A549 (cell line): ENCODE results near the gene SYT4. TPM values are rescaled to one million over a fixed set of nuclear protein-coding genes. Genes with fewer than 3 reads are reported as not detected.

Source experiments
- ATAC-seq, 2 experiments: fragments of 200-7000 bp in 1 of 2; fragments of >200 bp in 1 of 2; cut with Nextera tagmentation in 1 of 2; cut with Tn5 transposase in 1 of 2; 3 replicates each; pipeline versions ENCODE4 v1.8.0 to v1.9.1; 2018 to 2020; ENCODE audit warnings: mild to moderate bottlenecking in 1 of 2, moderate library complexity in 1 of 2
- CTCF ChIA-PET: fragments of 300-600 bp; sonication (Branson Sonifier 250); formaldehyde crosslinking; extraction: SDS; loops from one replicate; lab custom pipeline; 2021; ENCODE audit warnings: antibody characterized with exemption, inconsistent platforms; lab: Yijun Ruan, JAX
- POLR2A ChIA-PET: fragments of 350-600 bp; formaldehyde crosslinking; extraction: SDS; loops from one replicate; lab custom pipeline; 2021; ENCODE audit warnings: antibody characterized with exemption, inconsistent platforms; lab: Yijun Ruan, JAX
- DNase-seq, 2 experiments: peaks; one replicate each; pipeline versions ENCODE4 v3.0.0 to v3.0.0-alpha.2; 2011 to 2016; ENCODE audit warnings: low read depth in 1 of 2, low spot score in 1 of 2
- FAIRE-seq: peaks from 2 replicates; lab custom pipeline; 2011; peaks lifted over from hg19 to GRCh38; lab: Jason Lieb, UNC
- H3K27ac ChIP-seq, 2 experiments: fragments of >200 bp; sonication (Bioruptor Twin); formaldehyde crosslinking; 3 replicates each; pipeline ENCODE4 v1.5.1; 2016 to 2017
- H3K4me1 ChIP-seq: fragments of >200 bp; sonication (Bioruptor Twin); formaldehyde crosslinking; 3 replicates; pipeline ENCODE4 v1.6.1; 2016
- H3K4me2 ChIP-seq: fragments of >200 bp; sonication (Bioruptor Twin); formaldehyde crosslinking; 3 replicates; pipeline ENCODE4 v1.6.1; 2016
- H3K4me3 ChIP-seq: fragments of >200 bp; sonication (Bioruptor Twin); formaldehyde crosslinking; 3 replicates; pipeline ENCODE4 v1.5.1; 2016
- H3K9me3 ChIP-seq: fragments of >200 bp; sonication (Bioruptor Twin); formaldehyde crosslinking; 3 replicates; pipeline ENCODE4 v1.6.1; 2016
- BHLHE40 ChIP-seq: IDR thresholded peaks from 2 replicates; pipeline ENCODE4 v1.6.1; 2012; ENCODE audit warnings: low read depth, low read length, inconsistent platforms
- CBX2 ChIP-seq: fragments of 200-600 bp; sonication (generic); IDR thresholded peaks from 2 replicates; pipeline ENCODE4 v1.6.1; 2016; ENCODE audit warnings: low read depth, mild to moderate bottlenecking, borderline replicate concordance
- CBX8 ChIP-seq: fragments of 200-600 bp; sonication (generic); IDR thresholded peaks from 2 replicates; pipeline ENCODE4 v1.6.1; 2016
- EHF ChIP-seq: fragments of 250-450 bp; sonication (Bioruptor Pico); IDR thresholded peaks from 2 replicates; pipeline ENCODE4 v1.5.0; 2020; ENCODE audit warnings: mild to moderate bottlenecking
- EP300 ChIP-seq, 2 experiments: fragments of >200 bp; sonication (Bioruptor Twin); formaldehyde crosslinking; IDR thresholded peaks; 2 replicates in 1 of 2; 3 replicates in 1 of 2; pipeline ENCODE4 v1.6.1; 2016 to 2017
- FOSB ChIP-seq: fragments of 250-450 bp; sonication (Bioruptor Pico); IDR thresholded peaks from 2 replicates; pipeline ENCODE4 v1.5.0; 2020; ENCODE audit warnings: mild to moderate bottlenecking, moderate library complexity
- FOSL2 ChIP-seq, 2 experiments: fragments of 450-650 bp in 1 of 2; fragments of >200 bp in 1 of 2; sonication (Bioruptor Twin) in 1 of 2; formaldehyde crosslinking; IDR thresholded peaks; 2 replicates each; pipeline versions ENCODE4 v1.5.0 to v1.6.1; 2016 to 2020; ENCODE audit warnings: mild to moderate bottlenecking in 1 of 2, moderate library complexity in 1 of 2
- GATA3 ChIP-seq: IDR thresholded peaks from 2 replicates; pipeline ENCODE4 v1.6.1; 2012; ENCODE audit warnings: borderline replicate concordance
- HDAC2 ChIP-seq: fragments of 200-600 bp; sonication (generic); IDR thresholded peaks from 2 replicates; pipeline ENCODE4 v1.6.1; 2016
- HEYL ChIP-seq: fragments of 250-450 bp; sonication (Bioruptor Pico); IDR thresholded peaks from 2 replicates; pipeline ENCODE4 v1.8.0; 2021; ENCODE audit warnings: mild to moderate bottlenecking, moderate library complexity
- HOXA7 ChIP-seq: fragments of 250-450 bp; sonication (Bioruptor Pico); IDR thresholded peaks from 2 replicates; pipeline ENCODE4 v1.5.0; 2020; ENCODE audit warnings: mild to moderate bottlenecking, moderate library complexity
- HOXB13 ChIP-seq: fragments of 250-450 bp; sonication (Bioruptor Pico); IDR thresholded peaks from 2 replicates; pipeline ENCODE4 v1.5.0; 2020; ENCODE audit warnings: low read depth, mild to moderate bottlenecking, moderate library complexity
- JUN ChIP-seq, 2 experiments: fragments of >200 bp; sonication (Bioruptor Twin); formaldehyde crosslinking; IDR thresholded peaks; 2 replicates in 1 of 2; 3 replicates in 1 of 2; pipeline ENCODE4 v1.6.1; 2016 to 2017
- KDM1A ChIP-seq: fragments of 200-600 bp; sonication (generic); IDR thresholded peaks from 2 replicates; pipeline ENCODE4 v1.6.1; 2016; ENCODE audit warnings: low read depth, mild to moderate bottlenecking
- MAFK ChIP-seq: fragments of 450-650 bp; IDR thresholded peaks from 2 replicates; pipeline ENCODE4 v1.6.1; 2014; ENCODE audit not compliant: partially characterized antibody
- NFE2L2 ChIP-seq: fragments of 150-350 bp; conservative IDR thresholded peaks from 2 replicates; pipeline ENCODE4 v1.6.1; 2014; ENCODE audit warnings: low read length
- NPAS2 ChIP-seq: fragments of 250-450 bp; sonication (Bioruptor Pico); IDR thresholded peaks from 2 replicates; pipeline ENCODE4 v1.8.0; 2022; ENCODE audit warnings: mild to moderate bottlenecking, moderate library complexity, borderline replicate concordance
- NR3C1 ChIP-seq: fragments of >200 bp; sonication (Bioruptor Twin); formaldehyde crosslinking; IDR thresholded peaks from 3 replicates; pipeline ENCODE4 v1.6.1; 2017
- POLR2A ChIP-seq: IDR thresholded peaks from 2 replicates; pipeline ENCODE4 v1.6.1; 2012; ENCODE audit warnings: mild to moderate bottlenecking, low read length
- RAD21 ChIP-seq, 2 experiments: fragments of >200 bp in 1 of 2; sonication (Bioruptor Twin) in 1 of 2; formaldehyde crosslinking in 1 of 2; IDR thresholded peaks in 1 of 2; conservative IDR thresholded peaks in 1 of 2; 2 replicates in 1 of 2; 3 replicates in 1 of 2; pipeline ENCODE4 v1.6.1; 2012 to 2018; ENCODE audit warnings: inconsistent platforms in 1 of 2
- RFX5 ChIP-seq: fragments of 450-650 bp; IDR thresholded peaks from 2 replicates; pipeline ENCODE4 v1.7.1; 2014; ENCODE audit warnings: antibody characterized with exemption, mild to moderate bottlenecking, moderate library complexity
- TFCP2L1 ChIP-seq: fragments of 250-450 bp; sonication (Bioruptor Pico); IDR thresholded peaks from 2 replicates; pipeline ENCODE4 v1.5.0; 2021; ENCODE audit warnings: mild to moderate bottlenecking
- TP53 ChIP-seq: fragments of 250-450 bp; sonication (Bioruptor Pico); IDR thresholded peaks from 2 replicates; pipeline ENCODE4 v1.5.0; 2021; ENCODE audit warnings: mild to moderate bottlenecking, moderate library complexity
- ZNF302 ChIP-seq: fragments of 250-450 bp; sonication (Bioruptor Pico); IDR thresholded peaks from 2 replicates; pipeline ENCODE4 v1.9.0; 2021; ENCODE audit warnings: inconsistent platforms, mild to moderate bottlenecking, moderate library complexity
- ZSCAN20 ChIP-seq: fragments of 250-450 bp; sonication (Bioruptor Pico); IDR thresholded peaks from 2 replicates; pipeline ENCODE4 v1.8.0; 2022; ENCODE audit warnings: mild to moderate bottlenecking, moderate library complexity
- WGBS: methylation state at CpG from one replicate; pipeline ENCODE4 v1.1.6; 2017; ENCODE audit errors: missing lambda C conversion rate; 5-methylcytosine and 5-hydroxymethylcytosine counted together
- polyA plus RNA-seq, 4 experiments: library from polyadenylated mRNA; depleted of rRNA in 3 of 4; stranded (reverse); fragments of >200 nt; fragmentation: RNase III in 1 of 4; extraction: RNeasy Plus Mini Kit Qiagen cat#74134 plus additional on column Dnase treatment in 1 of 4; gene quantifications; 2 replicates in 3 of 4; 3 replicates in 1 of 4; pipeline ENCODE4 v1.2.3, GENCODE V29; 2011 to 2017
- TF ChIP-seq, protein P1 (sequence below): IDR thresholded peaks from 2 replicates; pipeline ENCODE4 v1.6.1; 2012
- TF ChIP-seq, protein P2 (sequence below): fragments of 250-450 bp; sonication (Bioruptor Pico); IDR thresholded peaks from 2 replicates; pipeline ENCODE4 v1.5.0; 2021; ENCODE audit warnings: mild to moderate bottlenecking, moderate library complexity, borderline replicate concordance
- TF ChIP-seq, protein P3 (sequence below): IDR thresholded peaks from 2 replicates; pipeline ENCODE4 v1.6.1; 2012; ENCODE audit warnings: low read depth, borderline replicate concordance

SYT4 gene
- polyA plus RNA-seq, 2 of the 4 experiments (the other 2 are of a cell fraction), result not detected

DNA sequence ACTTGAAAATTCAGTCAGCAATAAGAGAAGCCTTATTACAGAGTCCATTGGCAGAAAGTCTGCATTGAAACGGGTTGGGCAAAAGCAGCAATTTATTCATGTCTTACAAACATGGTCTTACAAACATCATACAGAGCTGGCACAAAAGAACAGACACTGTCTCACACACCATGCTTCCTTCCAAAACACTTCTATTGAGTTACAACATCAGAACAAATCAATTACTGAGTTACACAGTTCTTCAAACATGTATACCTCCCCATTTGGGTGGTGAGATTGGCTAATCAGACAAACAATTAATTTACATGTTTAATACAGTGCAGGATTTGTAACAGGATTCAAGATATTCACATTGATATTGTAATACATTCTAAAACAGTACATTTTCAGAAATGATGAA, 9.5 kb downstream of the SYT4 start:
- no peak for ATAC-seq
- POLR2A ChIA-PET, result no interaction called here
- FAIRE-seq, result no peak

DNA sequence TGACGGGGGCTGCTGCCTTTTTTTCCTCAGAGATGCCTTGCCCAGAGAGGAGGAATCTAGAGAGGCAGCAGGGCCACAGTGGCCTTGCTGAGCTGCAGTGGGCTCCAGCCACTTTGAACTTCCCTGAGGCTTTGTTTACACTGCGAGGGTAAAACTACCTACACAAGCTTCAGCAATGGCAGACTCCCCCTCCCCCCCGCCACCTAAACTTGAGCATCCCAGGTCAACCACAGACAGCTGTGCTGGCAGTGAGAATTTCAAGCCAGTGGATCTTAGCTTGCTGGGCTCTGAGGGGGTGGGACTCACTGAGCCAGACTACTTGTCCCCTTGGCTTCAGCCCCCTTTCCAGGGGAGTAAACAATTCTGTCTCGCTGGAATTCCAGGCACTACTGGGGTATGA, 11.8 kb downstream of the SYT4 start:
- CTCF ChIA-PET, result interaction anchor here (1.1 kb wide), 1 partner anchor 1151 kb away, joined by 3 read pairs; no protein-coding TSS in a partner anchor
- POLR2A ChIA-PET, result no interaction called here
- 0% methylated on average over 1 of the region's 4 CpGs for WGBS
- DNase-seq (no peak), ATAC-seq (no peak), FAIRE-seq (no peak)
- TF ChIP-seq, protein P1, sequence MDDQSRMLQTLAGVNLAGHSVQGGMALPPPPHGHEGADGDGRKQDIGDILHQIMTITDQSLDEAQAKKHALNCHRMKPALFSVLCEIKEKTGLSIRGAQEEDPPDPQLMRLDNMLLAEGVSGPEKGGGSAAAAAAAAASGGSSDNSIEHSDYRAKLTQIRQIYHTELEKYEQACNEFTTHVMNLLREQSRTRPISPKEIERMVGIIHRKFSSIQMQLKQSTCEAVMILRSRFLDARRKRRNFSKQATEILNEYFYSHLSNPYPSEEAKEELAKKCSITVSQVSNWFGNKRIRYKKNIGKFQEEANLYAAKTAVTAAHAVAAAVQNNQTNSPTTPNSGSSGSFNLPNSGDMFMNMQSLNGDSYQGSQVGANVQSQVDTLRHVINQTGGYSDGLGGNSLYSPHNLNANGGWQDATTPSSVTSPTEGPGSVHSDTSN, result no peak
- TF ChIP-seq RAD21 (conservative IDR thresholded peaks at IDR 0.05 in 1 of 2, IDR thresholded peaks at IDR 0.05 in 1 of 2) (no peak), FOSB (CRISPR knock-in tag) (no peak)
- Histone ChIP-seq H3K27ac (no peak overlapping the region), H3K4me1 (no peaks in the 10 kb centered on the region), H3K9me3 (no peaks in the 10 kb centered on the region), H3K4me3 (no peak overlapping the region), H3K4me2 (no peak overlapping the region)

More for the DNA sequence above, 9.5 kb downstream of the SYT4 start:
- no peak overlapping the region for H3K4me3 ChIP-seq
- H3K4me1 ChIP-seq, result no peaks in the 10 kb centered on the region
- CTCF ChIA-PET, result no interaction called here
- 0% methylated on average over 1 of the region's 1 CpG for WGBS
- no peak overlapping the region for H3K4me2 ChIP-seq
- no peak overlapping the region for H3K27ac ChIP-seq
- no peak for DNase-seq
- TF ChIP-seq RFX5, result no peak
- no peak for TF ChIP-seq MAFK
- TF ChIP-seq TP53, result no peak
- TF ChIP-seq EP300 (IDR thresholded peaks at IDR 0.05), result no peak
- no peak for TF ChIP-seq HEYL
- no peak for TF ChIP-seq ZNF302 (CRISPR knock-in tag)
- TF ChIP-seq HOXA7 (CRISPR knock-in tag), result no peak
- no peak for TF ChIP-seq GATA3
- TF ChIP-seq, protein P2, sequence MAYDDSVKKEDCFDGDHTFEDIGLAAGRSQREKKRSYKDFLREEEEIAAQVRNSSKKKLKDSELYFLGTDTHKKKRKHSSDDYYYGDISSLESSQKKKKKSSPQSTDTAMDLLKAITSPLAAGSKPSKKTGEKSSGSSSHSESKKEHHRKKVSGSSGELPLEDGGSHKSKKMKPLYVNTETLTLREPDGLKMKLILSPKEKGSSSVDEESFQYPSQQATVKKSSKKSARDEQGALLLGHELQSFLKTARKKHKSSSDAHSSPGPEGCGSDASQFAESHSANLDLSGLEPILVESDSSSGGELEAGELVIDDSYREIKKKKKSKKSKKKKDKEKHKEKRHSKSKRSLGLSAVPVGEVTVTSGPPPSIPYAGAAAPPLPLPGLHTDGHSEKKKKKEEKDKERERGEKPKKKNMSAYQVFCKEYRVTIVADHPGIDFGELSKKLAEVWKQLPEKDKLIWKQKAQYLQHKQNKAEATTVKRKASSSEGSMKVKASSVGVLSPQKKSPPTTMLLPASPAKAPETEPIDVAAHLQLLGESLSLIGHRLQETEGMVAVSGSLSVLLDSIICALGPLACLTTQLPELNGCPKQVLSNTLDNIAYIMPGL (CRISPR knock-in tag), result no peak
- TF ChIP-seq RAD21 (conservative IDR thresholded peaks at IDR 0.05 in 1 of 2, IDR thresholded peaks at IDR 0.05 in 1 of 2), result no peak
- no peak for TF ChIP-seq BHLHE40
- TF ChIP-seq CBX2, result no peak
- H3K9me3 ChIP-seq, result no peaks in the 10 kb centered on the region

DNA sequence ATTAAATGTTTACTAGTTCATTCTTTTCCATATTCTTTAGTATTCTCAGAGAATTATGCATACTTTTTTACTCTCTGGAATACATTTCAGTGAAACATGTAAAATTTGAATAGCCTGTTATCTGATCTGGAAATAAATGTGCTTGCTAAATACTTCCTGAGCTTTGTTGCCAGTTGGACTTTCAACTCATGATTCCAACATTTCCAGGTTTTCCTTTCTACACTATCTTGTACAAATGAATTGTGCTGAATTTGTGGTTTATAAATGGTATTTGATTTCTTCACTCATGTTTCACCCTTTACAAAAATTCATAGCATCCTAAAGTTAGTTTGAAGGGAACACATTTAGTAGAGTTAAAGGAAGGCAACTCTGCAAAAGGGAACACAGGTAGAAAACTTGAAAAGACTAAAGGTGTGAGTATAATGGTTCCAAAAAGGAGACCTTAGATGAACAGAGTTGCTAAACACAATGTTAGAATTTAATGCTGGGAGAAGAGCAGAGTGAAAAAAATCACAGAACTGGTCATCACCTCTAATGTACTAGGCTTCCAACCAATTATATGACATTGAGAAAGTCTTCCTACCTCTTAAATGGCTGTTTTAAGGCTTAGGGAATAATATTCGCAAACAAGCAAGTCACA, 28.6 kb downstream of the SYT4 start:
- CTCF ChIA-PET, result no interaction called here
- no peak for FAIRE-seq

DNA sequence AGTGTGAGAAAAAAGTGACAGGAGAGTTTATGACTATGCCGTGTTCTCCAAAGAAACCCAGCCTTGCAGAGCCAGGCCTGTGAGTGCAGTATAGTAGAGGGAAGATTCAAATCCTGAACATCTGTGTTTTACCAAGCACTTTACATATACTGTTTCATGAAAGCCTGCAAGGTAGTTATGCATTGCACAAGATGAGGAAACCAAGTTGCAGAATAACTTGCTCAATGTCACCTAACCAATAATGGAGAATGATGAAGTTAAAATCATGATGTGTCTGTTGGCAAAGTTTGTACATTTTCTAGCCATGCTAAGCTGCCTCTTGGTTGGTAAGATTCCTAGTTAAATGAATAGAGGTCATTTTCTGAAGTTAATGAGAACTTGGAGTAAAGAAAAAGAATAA, 29.3 kb downstream of the SYT4 start:
- WGBS, result 5% methylated on average over 1 of the region's 1 CpG
- no peak overlapping the region for H3K4me2 ChIP-seq
- no peak for FAIRE-seq
- ChIA-PET POLR2A (no interaction called here), CTCF (no interaction called here)
- DNase-seq, result no peak
- no peak overlapping the region for H3K27ac ChIP-seq
- H3K4me1 ChIP-seq, result no peaks in the 10 kb centered on the region
- no peaks in the 10 kb centered on the region for H3K9me3 ChIP-seq
- ATAC-seq, result no peak
- H3K4me3 ChIP-seq, result no peak overlapping the region
- TF ChIP-seq KDM1A (no peak), NPAS2 (CRISPR knock-in tag) (no peak), CBX8 (no peak), MAFK (no peak), HOXB13 (CRISPR knock-in tag) (no peak), POLR2A (no peak), HDAC2 (no peak), FOSL2 (IDR thresholded peaks at IDR 0.05) (no peak), FOSL2 (CRISPR knock-in tag; IDR thresholded peaks at IDR 0.05) (no peak), JUN (IDR thresholded peaks at IDR 0.05) (no peak), CBX2 (no peak), EHF (CRISPR knock-in tag) (no peak), EP300 (IDR thresholded peaks at IDR 0.05) (no peak)
- TF ChIP-seq, protein P3, sequence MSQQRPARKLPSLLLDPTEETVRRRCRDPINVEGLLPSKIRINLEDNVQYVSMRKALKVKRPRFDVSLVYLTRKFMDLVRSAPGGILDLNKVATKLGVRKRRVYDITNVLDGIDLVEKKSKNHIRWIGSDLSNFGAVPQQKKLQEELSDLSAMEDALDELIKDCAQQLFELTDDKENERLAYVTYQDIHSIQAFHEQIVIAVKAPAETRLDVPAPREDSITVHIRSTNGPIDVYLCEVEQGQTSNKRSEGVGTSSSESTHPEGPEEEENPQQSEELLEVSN, result no peak
- TF ChIP-seq, protein P2 (CRISPR knock-in tag), result no peak

More for the DNA sequence above, 28.6 kb downstream of the SYT4 start:
- WGBS, result 0% methylated on average over 1 of the region's 1 CpG
- Histone ChIP-seq H3K4me1 (no peaks in the 10 kb centered on the region), H3K4me3 (no peak overlapping the region), H3K9me3 (no peaks in the 10 kb centered on the region), H3K4me2 (no peak overlapping the region), H3K27ac (no peak overlapping the region)
- POLR2A ChIA-PET, result no interaction called here
- TF ChIP-seq TFCP2L1 (CRISPR knock-in tag) (no peak), NR3C1 (no peak), GATA3 (no peak), NFE2L2 (no peak), CBX8 (no peak), RFX5 (no peak), ZSCAN20 (no peak)
- DNase-seq, result no peak
- ATAC-seq, result no peak
